Breast epithelium (tissue), 3 donors: Measurements from ENCODE around the gene AGAP3.

Experiments used
- POLR2A ChIP-seq: fragments of 450-650 bp; IDR thresholded peaks from one replicate; pipeline ENCODE4 v1.6.1; 2016; ENCODE audit warnings: antibody characterized with exemption, mild to moderate bottlenecking, moderate library complexity
- POLR2AphosphoS5 ChIP-seq, 3 donors: sonication (generic); formaldehyde crosslinking; IDR thresholded peaks; one replicate each; pipeline ENCODE4 v1.6.1; 2017; ENCODE audit warnings: antibody characterized with exemption in 3 of 3
- TF ChIP-seq, protein P1 (sequence below), 3 donors: fragments of 450-650 bp; IDR thresholded peaks; one replicate each; pipeline ENCODE4 v1.5.1; 2016 to 2017; ENCODE audit warnings: antibody characterized with exemption in 3 of 3, mild to moderate bottlenecking in 3 of 3, moderate library complexity in 3 of 3

DNA sequence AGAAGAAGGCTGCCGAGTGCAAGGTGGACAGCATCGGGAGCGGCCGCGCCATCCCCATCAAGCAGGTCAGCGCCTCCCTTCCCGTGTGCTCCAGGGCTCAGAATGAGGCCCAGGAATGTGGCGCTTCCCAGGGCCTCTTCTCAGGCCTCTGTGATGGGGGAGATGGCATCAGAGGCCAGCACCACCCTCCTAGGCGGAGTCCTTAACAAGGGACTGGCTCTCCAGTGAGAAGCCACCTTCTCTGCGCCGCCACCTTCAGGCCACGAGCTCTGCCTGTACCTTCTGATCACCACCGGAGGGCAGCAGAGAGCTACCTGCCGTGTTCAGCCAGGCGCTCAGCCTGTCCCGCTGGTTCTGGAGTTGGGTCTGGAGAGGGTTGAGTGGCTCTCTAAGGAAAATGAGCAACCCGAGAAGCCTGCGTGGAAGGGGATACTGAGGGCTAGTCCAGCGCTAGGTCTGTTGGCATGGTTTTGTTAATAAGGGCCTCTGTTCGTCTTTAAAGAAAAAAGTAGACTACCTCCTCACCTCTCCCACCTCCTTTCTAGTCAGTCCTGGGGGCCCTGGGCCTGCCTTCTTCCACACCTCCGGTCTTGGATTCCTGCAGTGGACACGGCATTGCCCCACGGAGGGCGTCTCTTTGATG is 37.7 kb downstream of the AGAP3 start:
- TF ChIP-seq, protein P1, sequence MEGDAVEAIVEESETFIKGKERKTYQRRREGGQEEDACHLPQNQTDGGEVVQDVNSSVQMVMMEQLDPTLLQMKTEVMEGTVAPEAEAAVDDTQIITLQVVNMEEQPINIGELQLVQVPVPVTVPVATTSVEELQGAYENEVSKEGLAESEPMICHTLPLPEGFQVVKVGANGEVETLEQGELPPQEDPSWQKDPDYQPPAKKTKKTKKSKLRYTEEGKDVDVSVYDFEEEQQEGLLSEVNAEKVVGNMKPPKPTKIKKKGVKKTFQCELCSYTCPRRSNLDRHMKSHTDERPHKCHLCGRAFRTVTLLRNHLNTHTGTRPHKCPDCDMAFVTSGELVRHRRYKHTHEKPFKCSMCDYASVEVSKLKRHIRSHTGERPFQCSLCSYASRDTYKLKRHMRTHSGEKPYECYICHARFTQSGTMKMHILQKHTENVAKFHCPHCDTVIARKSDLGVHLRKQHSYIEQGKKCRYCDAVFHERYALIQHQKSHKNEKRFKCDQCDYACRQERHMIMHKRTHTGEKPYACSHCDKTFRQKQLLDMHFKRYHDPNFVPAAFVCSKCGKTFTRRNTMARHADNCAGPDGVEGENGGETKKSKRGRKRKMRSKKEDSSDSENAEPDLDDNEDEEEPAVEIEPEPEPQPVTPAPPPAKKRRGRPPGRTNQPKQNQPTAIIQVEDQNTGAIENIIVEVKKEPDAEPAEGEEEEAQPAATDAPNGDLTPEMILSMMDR (IDR thresholded peaks at IDR 0.05), result peak; percentile 82 to 97 (median 94)
- no peak for TF ChIP-seq POLR2A
- TF ChIP-seq POLR2AphosphoS5 (IDR thresholded peaks at IDR 0.05), result peak in 1 of 3 donors; percentile 37
